Pancreas (tissue), 10 donors: ENCODE results near the gene ACSL6. TPM values are rescaled to one million over a fixed set of nuclear protein-coding genes. Genes with fewer than 3 reads are reported as not detected.

Source experiments
- ATAC-seq, 4 donors: fragments of 200-7000 bp; cut with Tn5 transposase; one replicate each; pipeline versions ENCODE4 v1.8.0 to v1.9.1; 2020; ENCODE audit warnings: mild to moderate bottlenecking in 4 of 4, moderate library complexity in 4 of 4
- DNase-seq, 6 donors: peaks; one replicate each; pipeline ENCODE4 v3.0.0-alpha.2; 2020
- FAIRE-seq: peaks from 2 replicates; lab custom pipeline; 2012; peaks lifted over from hg19 to GRCh38; lab: Jason Lieb, UNC
- H3K27ac ChIP-seq, 4 donors: fragments of 200-600 bp; sonication (generic); 1 replicate in 3 of 4; 2 replicates in 1 of 4; pipeline versions ENCODE4 v1.5.0 to v1.8.0; 2020
- H3K27me3 ChIP-seq, 4 donors: fragments of 200-600 bp; one replicate each; pipeline ENCODE4 v1.8.0; 2021
- H3K36me3 ChIP-seq, 3 donors: fragments of 200-600 bp; sonication (generic) in 1 of 3; one replicate each; pipeline versions ENCODE4 v1.5.0 to v1.8.0; 2020 to 2021
- H3K4me1 ChIP-seq, 3 donors: fragments of 200-600 bp; one replicate each; pipeline ENCODE4 v1.8.0; 2021
- H3K4me3 ChIP-seq, 4 donors: fragments of 200-600 bp; sonication (generic) in 2 of 4; one replicate each; pipeline versions ENCODE4 v1.5.0 to v1.8.0; 2020 to 2021
- H3K9me3 ChIP-seq, 4 donors: fragments of 200-600 bp; one replicate each; pipeline ENCODE4 v1.8.0; 2021
- CTCF ChIP-seq, 4 donors: fragments of 200-600 bp; sonication (generic) in 3 of 4; IDR thresholded peaks; one replicate each; pipeline versions ENCODE4 v1.5.0 to v1.8.0; 2021; ENCODE audit warnings: antibody characterized with exemption in 4 of 4
- WGBS, 2 donors: extraction: QIAGEN DNeasy Blood & Tissue Kit; methylation state at CpG; one replicate each; pipeline ENCODE4 v1.1.7; 2013; 5-methylcytosine and 5-hydroxymethylcytosine counted together
- intact Hi-C, 3 donors: fragments of 100-400 bp; cut with DNase I; formaldehyde crosslinking; loops; one replicate each; pipeline versions ENCODE4 v1.11.1 to v1.14.2; 2022
- polyA plus RNA-seq, 2 donors: library from polyadenylated mRNA; stranded (reverse); fragments of 200-250 nt; gene quantifications; one replicate each; pipeline ENCODE4 v1.2.3, GENCODE V29; 2013
- total RNA-seq, 6 donors: library from RNA; stranded (reverse); fragmentation: NEBNext Ultra II Directional in 4 of 6; extraction: Animal tissue kit (Norgen Biotek cat#: 25700) in 4 of 6; gene quantifications; one replicate each; pipeline versions ENCODE4 v1.2.1 to v1.2.4, GENCODE V29; 2021 to 2023
- donor health status: healthy with polysubstance abuse.
- donor health status: DM: no; HTN: no; CAD: no; lungs with moderate emphysema.
- donor health status: DM: no; HTN: no; CAD: no.
- donor health status: control.
- donor health status: control.
- donor health status: Bipolar disorder and iron deficiency.
- donor health status: DM: yes; HTN: yes; CAD: no.
- donor health status: DM: no; HTN: no; CAD: no.
- donor health status: DM: no; HTN: no; CAD: no.
- donor health status: DM: yes; HTN: yes; CAD: no.

The ACSL6 gene
- total and polyA plus RNA-seq, 8 donors: 0.83 to 3.3 (median 1.1) TPM

- Histone ChIP-seq H3K4me3 (no peak overlapping the region), H3K27ac (no peak overlapping the region), H3K4me1 (no peaks in the 10 kb centered on the region), H3K9me3 (no peaks in the 10 kb centered on the region), H3K36me3 (no peaks in the 10 kb centered on the region), H3K27me3 (no peaks in the 10 kb centered on the region)
- FAIRE-seq: no peak
- DNase-seq: no peak
- whole genome bisulfite sequencing, 2 donors: 53 to 60% methylated on average over 8 of the region's 8 CpGs
- intact Hi-C loops: no loop called here
- no peak for TF ChIP-seq CTCF (IDR thresholded peaks at IDR 0.05)
- ATAC-seq: no peak
These were observed 13.4 kb upstream of the ACSL6 start for GRCh38 chr5:132024789-132025402.

- Histone ChIP-seq H3K4me3 (no peak overlapping the region), H3K36me3 (no peaks in the 10 kb centered on the region), H3K9me3 (no peaks in the 10 kb centered on the region), H3K27ac (no peak overlapping the region), H3K27me3 (no peaks in the 10 kb centered on the region), H3K4me1 (no peaks in the 10 kb centered on the region)
- intact Hi-C loops: no loop called here
- 55 to 63% methylated on average over 4 of the region's 4 CpGs for WGBS, 2 donors
- no peak for DNase-seq
- FAIRE-seq: no peak
- no peak for TF ChIP-seq CTCF (IDR thresholded peaks at IDR 0.05)
- no peak for ATAC-seq
These were observed 12.6 kb upstream of the ACSL6 start for GRCh38 chr5:132024117-132024435.

GRCh38 chr5:132023258-132024116 is 12.0 kb upstream of the ACSL6 start:
- Histone ChIP-seq H3K4me1 (no peaks in the 10 kb centered on the region), H3K4me3 (no peak overlapping the region), H3K27me3 (no peaks in the 10 kb centered on the region), H3K36me3 (no peaks in the 10 kb centered on the region), H3K27ac (no peak overlapping the region), H3K9me3 (no peaks in the 10 kb centered on the region)
- ATAC-seq (no peak), FAIRE-seq (no peak), DNase-seq (no peak)
- TF ChIP-seq CTCF (IDR thresholded peaks at IDR 0.05): no peak
- intact Hi-C loops: no loop called here
- 56 to 65% methylated on average over 5 of the region's 5 CpGs for WGBS, 2 donors

- H3K36me3 ChIP-seq: no peaks in the 10 kb centered on the region
- ATAC-seq: no peak
- H3K27me3 ChIP-seq: no peaks in the 10 kb centered on the region
- H3K27ac ChIP-seq: no peak overlapping the region
- H3K9me3 ChIP-seq: no peaks in the 10 kb centered on the region
- FAIRE-seq: no peak
- no peak for TF ChIP-seq CTCF (IDR thresholded peaks at IDR 0.05)
- H3K4me3 ChIP-seq: no peak overlapping the region
- no peak for DNase-seq
- no peaks in the 10 kb centered on the region for H3K4me1 ChIP-seq
- intact Hi-C loops: no loop called here
- WGBS, 2 donors: 68 to 72% methylated on average over 2 of the region's 2 CpGs
These were observed 11.3 kb upstream of the ACSL6 start for GRCh38 chr5:132022737-132023136.

- FAIRE-seq: no peak
- no peak for DNase-seq
- no peak for TF ChIP-seq CTCF (IDR thresholded peaks at IDR 0.05)
- intact Hi-C loops: no loop called here
- Histone ChIP-seq H3K27ac (no peak overlapping the region), H3K27me3 (no peaks in the 10 kb centered on the region), H3K36me3 (no peaks in the 10 kb centered on the region), H3K4me3 (no peak overlapping the region), H3K4me1 (no peaks in the 10 kb centered on the region), H3K9me3 (no peaks in the 10 kb centered on the region)
- 51 to 58% methylated on average over 2 of the region's 2 CpGs for WGBS, 2 donors
- ATAC-seq: no peak
These were observed 10.2 kb upstream of the ACSL6 start for GRCh38 chr5:132021654-132022053.
